NCI-H1048 (cell line): ENCODE measurements around the gene SIGLEC12.
"Not testable (repeated sequence)": the region's sequence is repeated elsewhere in the genome, so short reads cannot be mapped to it uniquely, and the experiment has no call there.

Experiments
- DNase-seq: peaks from one replicate; lab custom pipeline; 2025; lab: John Stamatoyannopoulos, UW

The SIGLEC12 gene

GRCh38 chr19:51457351-51458013 is 44.1 kb downstream of the SIGLEC12 start:
- no peak for DNase-seq

- no peak for DNase-seq
Measured at GRCh38 chr19:51456541-51457290, 44.9 kb downstream of the SIGLEC12 start.

GRCh38 chr19:51450730-51451307 is 50.8 kb downstream of the SIGLEC12 start:
- DNase-seq: no peak

- no peak for DNase-seq
Measured at GRCh38 chr19:51448411-51449016, 53.1 kb downstream of the SIGLEC12 start.

- DNase-seq: no peak
Measured at GRCh38 chr19:51448011-51448410, 53.6 kb downstream of the SIGLEC12 start.

- not testable (repeated sequence) for DNase-seq
Measured at GRCh38 chr19:51447510-51447909, 54.1 kb downstream of the SIGLEC12 start.

GRCh38 chr19:51441410-51442390 is 59.9 kb downstream of the SIGLEC12 start:
- no peak for DNase-seq
